A549 (cell line): Measurements from ENCODE around the gene GALNT7. TPM values are rescaled to one million over a fixed set of nuclear protein-coding genes. Genes with fewer than 3 reads are reported as not detected.

Source experiments
- ATAC-seq, 2 experiments: fragments of 200-7000 bp in 1 of 2; fragments of >200 bp in 1 of 2; cut with Nextera tagmentation in 1 of 2; cut with Tn5 transposase in 1 of 2; 3 replicates each; pipeline versions ENCODE4 v1.8.0 to v1.9.1; 2018 to 2020; ENCODE audit warnings: mild to moderate bottlenecking in 1 of 2, moderate library complexity in 1 of 2
- CTCF ChIA-PET: fragments of 300-600 bp; sonication (Branson Sonifier 250); formaldehyde crosslinking; extraction: SDS; loops from one replicate; lab custom pipeline; 2021; ENCODE audit warnings: antibody characterized with exemption, inconsistent platforms; lab: Yijun Ruan, JAX
- POLR2A ChIA-PET: fragments of 350-600 bp; formaldehyde crosslinking; extraction: SDS; loops from one replicate; lab custom pipeline; 2021; ENCODE audit warnings: antibody characterized with exemption, inconsistent platforms; lab: Yijun Ruan, JAX
- DNase-seq, 2 experiments: peaks; one replicate each; pipeline versions ENCODE4 v3.0.0 to v3.0.0-alpha.2; 2011 to 2016; ENCODE audit warnings: low read depth in 1 of 2, low spot score in 1 of 2
- FAIRE-seq: peaks from 2 replicates; lab custom pipeline; 2011; peaks lifted over from hg19 to GRCh38; lab: Jason Lieb, UNC
- H3K27ac ChIP-seq, 2 experiments: fragments of >200 bp; sonication (Bioruptor Twin); formaldehyde crosslinking; 3 replicates each; pipeline ENCODE4 v1.5.1; 2016 to 2017
- H3K4me1 ChIP-seq: fragments of >200 bp; sonication (Bioruptor Twin); formaldehyde crosslinking; 3 replicates; pipeline ENCODE4 v1.6.1; 2016
- H3K4me2 ChIP-seq: fragments of >200 bp; sonication (Bioruptor Twin); formaldehyde crosslinking; 3 replicates; pipeline ENCODE4 v1.6.1; 2016
- H3K4me3 ChIP-seq: fragments of >200 bp; sonication (Bioruptor Twin); formaldehyde crosslinking; 3 replicates; pipeline ENCODE4 v1.5.1; 2016
- H3K9me3 ChIP-seq: fragments of >200 bp; sonication (Bioruptor Twin); formaldehyde crosslinking; 3 replicates; pipeline ENCODE4 v1.6.1; 2016
- CBX2 ChIP-seq: fragments of 200-600 bp; sonication (generic); IDR thresholded peaks from 2 replicates; pipeline ENCODE4 v1.6.1; 2016; ENCODE audit warnings: low read depth, mild to moderate bottlenecking, borderline replicate concordance
- CBX8 ChIP-seq: fragments of 200-600 bp; sonication (generic); IDR thresholded peaks from 2 replicates; pipeline ENCODE4 v1.6.1; 2016
- CTCF ChIP-seq: fragments of >200 bp; sonication (Bioruptor Twin); formaldehyde crosslinking; IDR thresholded peaks from 3 replicates; pipeline ENCODE4 v1.5.1; 2016
- E2F6 ChIP-seq: IDR thresholded peaks from 2 replicates; pipeline ENCODE4 v1.6.1; 2012; ENCODE audit warnings: low read depth, borderline replicate concordance
- EHF ChIP-seq: fragments of 250-450 bp; sonication (Bioruptor Pico); IDR thresholded peaks from 2 replicates; pipeline ENCODE4 v1.5.0; 2020; ENCODE audit warnings: mild to moderate bottlenecking
- EP300 ChIP-seq, 2 experiments: fragments of >200 bp; sonication (Bioruptor Twin); formaldehyde crosslinking; IDR thresholded peaks; 2 replicates in 1 of 2; 3 replicates in 1 of 2; pipeline ENCODE4 v1.6.1; 2016 to 2017
- FOSB ChIP-seq: fragments of 250-450 bp; sonication (Bioruptor Pico); IDR thresholded peaks from 2 replicates; pipeline ENCODE4 v1.5.0; 2020; ENCODE audit warnings: mild to moderate bottlenecking, moderate library complexity
- FOSL2 ChIP-seq, 2 experiments: fragments of 450-650 bp in 1 of 2; fragments of >200 bp in 1 of 2; sonication (Bioruptor Twin) in 1 of 2; formaldehyde crosslinking; IDR thresholded peaks; 2 replicates each; pipeline versions ENCODE4 v1.5.0 to v1.6.1; 2016 to 2020; ENCODE audit warnings: mild to moderate bottlenecking in 1 of 2, moderate library complexity in 1 of 2
- FOXS1 ChIP-seq: fragments of 250-450 bp; sonication (Bioruptor Pico); IDR thresholded peaks from 2 replicates; pipeline ENCODE4 v1.5.0; 2020; ENCODE audit warnings: mild to moderate bottlenecking, moderate library complexity
- HEYL ChIP-seq: fragments of 250-450 bp; sonication (Bioruptor Pico); IDR thresholded peaks from 2 replicates; pipeline ENCODE4 v1.8.0; 2021; ENCODE audit warnings: mild to moderate bottlenecking, moderate library complexity
- HMGXB4 ChIP-seq: fragments of 250-450 bp; sonication (Bioruptor Pico); IDR thresholded peaks from 2 replicates; pipeline ENCODE4 v1.5.0; 2021; ENCODE audit warnings: mild to moderate bottlenecking, moderate library complexity, borderline replicate concordance
- HOXB5 ChIP-seq: fragments of 250-450 bp; sonication (Bioruptor Pico); IDR thresholded peaks from 2 replicates; pipeline ENCODE4 v1.5.0; 2020; ENCODE audit warnings: mild to moderate bottlenecking, moderate library complexity
- KDM5A ChIP-seq: fragments of 200-600 bp; sonication (generic); IDR thresholded peaks from 2 replicates; pipeline ENCODE4 v1.6.1; 2016; ENCODE audit warnings: antibody characterized with exemption, mild to moderate bottlenecking
- MAFK ChIP-seq: fragments of 450-650 bp; IDR thresholded peaks from 2 replicates; pipeline ENCODE4 v1.6.1; 2014; ENCODE audit not compliant: partially characterized antibody
- MYC ChIP-seq: IDR thresholded peaks from 2 replicates; pipeline ENCODE4 v1.6.1; 2012; ENCODE audit warnings: mild to moderate bottlenecking, inconsistent platforms, low read length, improper control_type of control experiment, borderline replicate concordance
- NFE2L2 ChIP-seq: fragments of 150-350 bp; conservative IDR thresholded peaks from 2 replicates; pipeline ENCODE4 v1.6.1; 2014; ENCODE audit warnings: low read length
- NR3C1 ChIP-seq: fragments of >200 bp; sonication (Bioruptor Twin); formaldehyde crosslinking; IDR thresholded peaks from 3 replicates; pipeline ENCODE4 v1.6.1; 2017
- PBX3 ChIP-seq: IDR thresholded peaks from 2 replicates; pipeline ENCODE4 v1.6.1; 2012
- RCOR1 ChIP-seq: fragments of 150-350 bp; IDR thresholded peaks from 2 replicates; pipeline ENCODE4 v1.6.1; 2014; ENCODE audit warnings: antibody characterized with exemption, low read length, low read depth
- SMC3 ChIP-seq: fragments of >200 bp; sonication (Bioruptor Twin); formaldehyde crosslinking; IDR thresholded peaks from 3 replicates; pipeline ENCODE4 v1.6.1; 2018; ENCODE audit warnings: inconsistent platforms
- ZNF302 ChIP-seq: fragments of 250-450 bp; sonication (Bioruptor Pico); IDR thresholded peaks from 2 replicates; pipeline ENCODE4 v1.9.0; 2021; ENCODE audit warnings: inconsistent platforms, mild to moderate bottlenecking, moderate library complexity
- WGBS: methylation state at CpG from one replicate; pipeline ENCODE4 v1.1.6; 2017; ENCODE audit errors: missing lambda C conversion rate; 5-methylcytosine and 5-hydroxymethylcytosine counted together
- polyA plus RNA-seq, 4 experiments: library from polyadenylated mRNA; depleted of rRNA in 3 of 4; stranded (reverse); fragments of >200 nt; fragmentation: RNase III in 1 of 4; extraction: RNeasy Plus Mini Kit Qiagen cat#74134 plus additional on column Dnase treatment in 1 of 4; gene quantifications; 2 replicates in 3 of 4; 3 replicates in 1 of 4; pipeline ENCODE4 v1.2.3, GENCODE V29; 2011 to 2017
- TF ChIP-seq, protein P1 (sequence below): fragments of 250-450 bp; sonication (Bioruptor Pico); IDR thresholded peaks from 2 replicates; pipeline ENCODE4 v1.5.0; 2020; ENCODE audit warnings: low read depth, mild to moderate bottlenecking, moderate library complexity
- TF ChIP-seq, protein P2 (sequence below): IDR thresholded peaks from 2 replicates; pipeline ENCODE4 v1.6.1; 2012

Gene GALNT7
- polyA plus RNA-seq, 2 of the 4 experiments (the other 2 are of a cell fraction): 28.8 to 63.6 TPM

DNA sequence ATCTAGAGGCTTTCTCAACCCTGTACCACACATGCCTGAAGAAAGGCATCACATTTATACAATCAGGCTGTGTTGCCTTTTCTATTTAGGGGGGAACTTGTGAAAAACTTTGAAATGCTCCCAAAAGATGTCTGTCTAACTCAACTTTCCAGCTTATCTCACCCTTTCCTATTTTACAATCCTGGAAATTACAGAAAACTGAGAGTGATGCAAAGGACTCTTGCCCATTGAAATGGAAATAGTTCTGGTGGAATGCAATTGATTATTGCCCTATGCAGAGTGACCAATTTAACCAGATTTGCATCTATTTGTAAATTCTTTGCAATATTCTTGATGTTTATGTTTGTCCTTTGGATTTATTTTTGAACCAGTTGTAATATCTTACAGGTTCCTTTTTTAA is 77.3 kb downstream of the GALNT7 start:
- Histone ChIP-seq H3K27ac (no peak overlapping the region), H3K4me2 (no peak overlapping the region), H3K9me3 (no peaks in the 10 kb centered on the region), H3K4me1 (peaks cover 21% of the 10 kb centered on the region), H3K4me3 (no peak overlapping the region)
- no peak for FAIRE-seq
- DNase-seq: no peak
- ChIA-PET CTCF (interaction anchor here (2.2 kb wide), 1 partner anchor 12 kb away, joined by 7 read pairs; no protein-coding TSS in a partner anchor), POLR2A (no interaction called here)
- ATAC-seq: no peak
- TF ChIP-seq SMC3 (no peak), EP300 (IDR thresholded peaks at IDR 0.05) (no peak), PBX3 (no peak), CBX2 (no peak), FOSL2 (IDR thresholded peaks at IDR 0.05) (no peak), FOSL2 (CRISPR knock-in tag; IDR thresholded peaks at IDR 0.05) (no peak)

- H3K4me3 ChIP-seq: no peak overlapping the region
- no peak overlapping the region for H3K27ac ChIP-seq
- POLR2A ChIA-PET: no interaction called here
- FAIRE-seq (no peak), DNase-seq (no peak), ATAC-seq (no peak)
- H3K9me3 ChIP-seq: no peaks in the 10 kb centered on the region
- TF ChIP-seq CTCF (no peak), FOSB (no peak), HOXB5 (no peak), MYC (no peak), MAFK (no peak), NFE2L2 (no peak), HEYL (CRISPR knock-in tag) (no peak), ZNF302 (CRISPR knock-in tag) (no peak), HMGXB4 (CRISPR knock-in tag) (no peak), NR3C1 (no peak), EHF (CRISPR knock-in tag) (no peak), E2F6 (no peak), KDM5A (no peak), CBX8 (no peak), RCOR1 (no peak), FOXS1 (CRISPR knock-in tag) (no peak)
- TF ChIP-seq, protein P1, sequence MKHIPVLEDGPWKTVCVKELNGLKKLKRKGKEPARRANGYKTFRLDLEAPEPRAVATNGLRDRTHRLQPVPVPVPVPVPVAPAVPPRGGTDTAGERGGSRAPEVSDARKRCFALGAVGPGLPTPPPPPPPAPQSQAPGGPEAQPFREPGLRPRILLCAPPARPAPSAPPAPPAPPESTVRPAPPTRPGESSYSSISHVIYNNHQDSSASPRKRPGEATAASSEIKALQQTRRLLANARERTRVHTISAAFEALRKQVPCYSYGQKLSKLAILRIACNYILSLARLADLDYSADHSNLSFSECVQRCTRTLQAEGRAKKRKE (CRISPR knock-in tag): no peak
- TF ChIP-seq, protein P2, sequence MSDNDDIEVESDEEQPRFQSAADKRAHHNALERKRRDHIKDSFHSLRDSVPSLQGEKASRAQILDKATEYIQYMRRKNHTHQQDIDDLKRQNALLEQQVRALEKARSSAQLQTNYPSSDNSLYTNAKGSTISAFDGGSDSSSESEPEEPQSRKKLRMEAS: no peak
- H3K4me2 ChIP-seq: no peak overlapping the region
- peaks cover 24% of the 10 kb centered on the region for H3K4me1 ChIP-seq
- WGBS: 84% methylated on average over 3 of the region's 3 CpGs
- CTCF ChIA-PET: interaction anchor here (1.1 to 2.2 kb wide), 2 partner anchors 11 to 25 kb away, joined by 3 to 7 read pairs; no protein-coding TSS in a partner anchor
These were observed 78.1 kb downstream of the GALNT7 start for GRCh38 chr4:173246719-173247118.
